Mucosa of descending colon (tissue), 3 donors: ENCODE measurements around the gene MLXIPL. TPM values are rescaled to one million over a fixed set of nuclear protein-coding genes. Genes with fewer than 3 reads are reported as not detected.

Source experiments
- ATAC-seq: fragments of 200-7000 bp; cut with Tn5 transposase; one replicate; pipeline ENCODE4 v1.9.1; 2020; ENCODE audit warnings: mild to moderate bottlenecking, moderate library complexity
- DNase-seq, 3 donors: peaks; one replicate each; pipeline ENCODE4 v3.0.0-alpha.2; 2020
- H3K36me3 ChIP-seq: fragments of 200-600 bp; one replicate; pipeline ENCODE4 v1.8.0; 2021; ENCODE audit warnings: low read depth, mild to moderate bottlenecking
- H3K4me1 ChIP-seq: fragments of 200-600 bp; one replicate; pipeline ENCODE4 v1.8.0; 2021; ENCODE audit warnings: low read depth, mild to moderate bottlenecking
- H3K4me3 ChIP-seq: fragments of 200-600 bp; one replicate; pipeline ENCODE4 v1.8.0; 2021; ENCODE audit warnings: mild to moderate bottlenecking
- H3K9me3 ChIP-seq: fragments of 200-600 bp; one replicate; pipeline ENCODE4 v1.8.0; 2021; ENCODE audit warnings: mild to moderate bottlenecking
- intact Hi-C, 2 donors: fragments of 100-400 bp; cut with DNase I in 1 of 2; cut with micrococcal nuclease in 1 of 2; formaldehyde crosslinking; loops; one replicate each; pipeline versions ENCODE4 v1.11.0 to v1.11.1; 2022; cut with DNase I, micrococcal nuclease
- total RNA-seq, 3 donors: library from RNA; stranded (reverse); fragmentation: NEBNext Ultra II Directional in 2 of 3; extraction: Animal tissue kit (Norgen Biotek cat#: 25700) in 2 of 3; gene quantifications; one replicate each; pipeline versions ENCODE4 v1.2.1 to v1.2.4, GENCODE V29; 2021 to 2023
- TF ChIP-seq, protein P1 (sequence below): fragments of 200-600 bp; IDR thresholded peaks from one replicate; pipeline ENCODE4 v1.8.0; 2022; ENCODE audit warnings: antibody characterized with exemption, mild to moderate bottlenecking
- donor health status: DM: no; HTN: no; CAD: no; lungs with moderate emphysema.
- donor health status: DM: no; HTN: no; CAD: no.
- donor health status: DM: no; HTN: yes; CAD: no.

MLXIPL gene
- total RNA-seq, 3 donors from 2014 or later = 13.3 to 18.0 (median 15.1) TPM

GRCh38 chr7:73606801-73607691, 17.3 kb downstream of the MLXIPL start:
- peak in 2 of 3 donors; percentile 59 to 69 for DNase-seq
- Histone ChIP-seq H3K9me3 (no peaks in the 10 kb centered on the region), H3K36me3 (no peaks in the 10 kb centered on the region), H3K4me3 (no peak overlapping the region), H3K4me1 (no peaks in the 10 kb centered on the region)
- intact Hi-C loops = loop anchor here (5.0 to 10.0 kb wide), 3 partner anchors 68 to 130 kb away; partner anchors contain the start of gene ABHD11 (in 1 of the 2)
- peak; percentile 70 for ATAC-seq
- TF ChIP-seq, protein P1, sequence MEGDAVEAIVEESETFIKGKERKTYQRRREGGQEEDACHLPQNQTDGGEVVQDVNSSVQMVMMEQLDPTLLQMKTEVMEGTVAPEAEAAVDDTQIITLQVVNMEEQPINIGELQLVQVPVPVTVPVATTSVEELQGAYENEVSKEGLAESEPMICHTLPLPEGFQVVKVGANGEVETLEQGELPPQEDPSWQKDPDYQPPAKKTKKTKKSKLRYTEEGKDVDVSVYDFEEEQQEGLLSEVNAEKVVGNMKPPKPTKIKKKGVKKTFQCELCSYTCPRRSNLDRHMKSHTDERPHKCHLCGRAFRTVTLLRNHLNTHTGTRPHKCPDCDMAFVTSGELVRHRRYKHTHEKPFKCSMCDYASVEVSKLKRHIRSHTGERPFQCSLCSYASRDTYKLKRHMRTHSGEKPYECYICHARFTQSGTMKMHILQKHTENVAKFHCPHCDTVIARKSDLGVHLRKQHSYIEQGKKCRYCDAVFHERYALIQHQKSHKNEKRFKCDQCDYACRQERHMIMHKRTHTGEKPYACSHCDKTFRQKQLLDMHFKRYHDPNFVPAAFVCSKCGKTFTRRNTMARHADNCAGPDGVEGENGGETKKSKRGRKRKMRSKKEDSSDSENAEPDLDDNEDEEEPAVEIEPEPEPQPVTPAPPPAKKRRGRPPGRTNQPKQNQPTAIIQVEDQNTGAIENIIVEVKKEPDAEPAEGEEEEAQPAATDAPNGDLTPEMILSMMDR = peak; percentile 76

DNA sequence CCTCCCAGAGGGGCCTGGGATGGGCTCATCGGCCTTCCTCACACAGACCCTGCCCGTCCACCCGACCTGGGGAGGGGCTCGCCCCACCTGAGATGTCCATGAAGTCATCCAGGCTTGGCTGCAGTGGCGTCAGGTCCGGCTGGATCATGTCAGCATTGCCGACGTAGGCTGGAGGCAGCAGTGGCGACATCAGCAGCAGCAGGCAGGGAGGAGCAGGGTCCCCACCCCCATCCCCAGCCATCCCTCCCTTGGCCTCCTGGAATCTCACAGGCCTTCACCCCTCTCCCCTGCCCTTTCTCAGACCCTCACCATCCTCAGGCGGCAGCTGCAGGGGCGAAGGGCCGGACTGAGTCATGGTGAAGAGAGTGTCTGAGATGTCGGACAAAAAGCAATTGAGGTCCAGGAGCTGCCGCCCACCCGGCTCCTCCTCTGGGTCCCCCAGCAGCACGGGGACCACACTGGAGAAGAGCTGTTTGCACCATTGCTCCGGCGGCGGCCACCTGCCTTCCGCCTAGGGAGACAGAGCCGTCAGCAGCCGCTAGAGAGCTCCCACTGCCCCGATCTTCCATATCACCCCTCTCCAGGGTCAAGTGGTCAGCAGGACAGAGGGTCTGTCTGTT, 18.6 kb downstream of the MLXIPL start:
- DNase-seq (no peak), ATAC-seq (no peak)
- intact Hi-C loops = loop anchor here (5.0 to 10.0 kb wide), 3 partner anchors 69 to 132 kb away; partner anchors contain the start of gene ABHD11 (in 1 of the 2)
- no peaks in the 10 kb centered on the region for H3K9me3 ChIP-seq
- no peak overlapping the region for H3K4me3 ChIP-seq
- no peaks in the 10 kb centered on the region for H3K36me3 ChIP-seq
- TF ChIP-seq, protein P1 = no peak
- H3K4me1 ChIP-seq = no peaks in the 10 kb centered on the region

DNA sequence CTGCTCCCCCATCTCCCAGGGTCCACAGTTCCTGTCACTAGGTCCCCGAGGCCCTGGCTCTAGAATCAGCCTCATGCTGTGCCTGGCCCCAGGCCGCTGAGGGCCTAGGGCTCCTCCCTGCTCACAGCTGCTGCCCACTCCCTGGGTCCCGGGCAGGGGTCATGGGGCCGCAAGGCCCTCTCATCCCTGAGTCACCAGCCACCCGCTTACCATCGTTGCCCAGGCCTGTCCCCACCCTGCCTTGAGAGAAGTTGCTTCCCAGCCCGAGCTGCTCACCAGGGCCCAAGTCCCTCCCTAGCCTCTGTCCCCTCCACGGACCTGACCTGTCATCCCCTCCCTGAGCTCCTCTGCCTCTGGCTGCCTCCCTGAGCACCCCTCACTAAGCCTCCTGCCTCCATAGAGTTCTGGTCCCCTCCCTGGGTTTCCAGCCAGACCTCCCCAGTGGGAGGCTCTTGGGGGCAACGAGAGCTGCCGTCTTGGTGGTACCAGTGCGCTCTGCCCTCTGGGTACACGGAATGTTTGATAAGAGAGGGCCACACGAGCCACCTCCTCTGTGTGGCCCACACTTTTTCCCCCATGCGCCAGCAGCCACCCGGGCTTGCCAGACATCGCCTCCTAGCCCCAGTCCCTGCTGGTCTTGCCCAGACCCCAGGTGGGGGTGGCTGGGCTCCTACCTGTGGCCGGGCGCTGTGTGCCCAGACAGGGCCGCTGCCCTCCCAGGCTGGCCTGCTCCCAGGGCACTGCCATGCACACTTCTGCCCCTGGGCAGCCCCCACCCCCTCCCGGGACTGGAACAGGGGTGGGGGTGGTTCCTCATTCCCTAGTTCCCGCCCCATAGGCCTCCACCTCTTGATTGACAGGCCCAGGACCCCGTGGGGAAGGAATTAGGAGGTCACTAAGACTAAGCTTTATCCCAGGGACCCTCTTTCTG, 21.3 kb downstream of the MLXIPL start:
- no peaks in the 10 kb centered on the region for H3K9me3 ChIP-seq
- H3K36me3 ChIP-seq = no peaks in the 10 kb centered on the region
- no peaks in the 10 kb centered on the region for H3K4me1 ChIP-seq
- TF ChIP-seq, protein P1 = no peak
- H3K4me3 ChIP-seq = no peak overlapping the region
- DNase-seq (no peak), ATAC-seq (peak; percentile 14)
- intact Hi-C loops = loop anchor here in 1 of 2 donors (10.0 kb wide), 1 partner anchor 72 kb away; no protein-coding TSS in a partner anchor

- no peaks in the 10 kb centered on the region for H3K9me3 ChIP-seq
- H3K4me1 ChIP-seq = no peaks in the 10 kb centered on the region
- TF ChIP-seq, protein P1 = no peak
- ATAC-seq = no peak
- H3K36me3 ChIP-seq = no peaks in the 10 kb centered on the region
- intact Hi-C loops = loop anchor here in 1 of 2 donors (10.0 kb wide), 1 partner anchor 75 kb away; no protein-coding TSS in a partner anchor
- H3K4me3 ChIP-seq = no peak overlapping the region
- DNase-seq = no peak
Measured at GRCh38 chr7:73599916-73600315, 24.4 kb downstream of the MLXIPL start.
